Lower leg skin (tissue), 3 donors: ENCODE measurements around the gene ILK.

Experiments
- CTCF ChIP-seq, 3 donors: fragments of 450-650 bp; IDR thresholded peaks; one replicate each; pipeline ENCODE4 v1.5.1; 2016; ENCODE audit warnings: antibody characterized with exemption in 3 of 3, mild to moderate bottlenecking in 3 of 3, moderate library complexity in 2 of 3
- POLR2A ChIP-seq, 2 donors: fragments of 450-650 bp; IDR thresholded peaks; one replicate each; pipeline ENCODE4 v1.6.1; 2016 to 2017; ENCODE audit warnings: antibody characterized with exemption in 2 of 2, mild to moderate bottlenecking in 1 of 2, moderate library complexity in 1 of 2

GRCh38 chr11:6648501-6648900 lies 44.9 kb downstream of the ILK start:
- TF ChIP-seq POLR2A (IDR thresholded peaks at IDR 0.05) (no peak), CTCF (IDR thresholded peaks at IDR 0.05) (no peak)
